Measurements from ENCODE around the gene GLIS2.
"Not testable (repeated sequence)": the region's sequence is repeated elsewhere in the genome, so short reads cannot be mapped to it uniquely, and the experiment has no call there.

The GLIS2 gene

GRCh38 chr16:4337540-4338088, 21.7 kb downstream of the GLIS2 start:
- H3K9ac ChIP-seq (ENCODE audit: low read length) = no peak overlapping the region
- no peak overlapping the region for H3K4me3 ChIP-seq (ENCODE audit: low read length)
- H3K4me1 ChIP-seq (ENCODE audit: control insufficient read depth, insufficient read depth, low read length) = no peaks in the 10 kb centered on the region
- no peaks in the 10 kb centered on the region for H3K27me3 ChIP-seq (ENCODE audit: control insufficient read depth, insufficient read depth, low read length)
- H3K27ac ChIP-seq (ENCODE audit: low read depth, low read length) = no peak overlapping the region
- H3K36me3 ChIP-seq (ENCODE audit: control insufficient read depth, insufficient read depth, low read length) = peaks cover 9% of the 10 kb centered on the region

- Histone ChIP-seq H3K36me3 (ENCODE audit: control insufficient read depth, insufficient read depth, low read length) (peaks cover 8% of the 10 kb centered on the region), H3K4me3 (ENCODE audit: low read length) (no peak overlapping the region), H3K27me3 (ENCODE audit: control insufficient read depth, insufficient read depth, low read length) (no peaks in the 10 kb centered on the region), H3K4me1 (ENCODE audit: control insufficient read depth, insufficient read depth, low read length) (no peaks in the 10 kb centered on the region), H3K9ac (ENCODE audit: low read length) (no peak overlapping the region), H3K27ac (ENCODE audit: low read depth, low read length) (no peak overlapping the region)
These were observed 22.3 kb downstream of the GLIS2 start for GRCh38 chr16:4338125-4338582.

GRCh38 chr16:4338712-4339299, 22.9 kb downstream of the GLIS2 start:
- Histone ChIP-seq H3K9ac (ENCODE audit: low read length) (no peak overlapping the region), H3K27ac (ENCODE audit: low read depth, low read length) (no peak overlapping the region), H3K4me1 (ENCODE audit: control insufficient read depth, insufficient read depth, low read length) (no peaks in the 10 kb centered on the region), H3K36me3 (ENCODE audit: control insufficient read depth, insufficient read depth, low read length) (peaks cover 6% of the 10 kb centered on the region), H3K4me3 (ENCODE audit: low read length) (no peak overlapping the region), H3K27me3 (ENCODE audit: control insufficient read depth, insufficient read depth, low read length) (no peaks in the 10 kb centered on the region)

- Histone ChIP-seq H3K9ac (ENCODE audit: low read length) (no peak overlapping the region), H3K27me3 (ENCODE audit: control insufficient read depth, insufficient read depth, low read length) (no peaks in the 10 kb centered on the region), H3K36me3 (ENCODE audit: control insufficient read depth, insufficient read depth, low read length) (peaks cover 6% of the 10 kb centered on the region), H3K4me3 (ENCODE audit: low read length) (no peak overlapping the region), H3K27ac (ENCODE audit: low read depth, low read length) (no peak overlapping the region), H3K4me1 (ENCODE audit: control insufficient read depth, insufficient read depth, low read length) (no peaks in the 10 kb centered on the region)
These were observed 23.6 kb downstream of the GLIS2 start for GRCh38 chr16:4339455-4339854.

GRCh38 chr16:4339909-4340308, 24.0 kb downstream of the GLIS2 start:
- H3K9ac ChIP-seq (ENCODE audit: low read length) = no peak overlapping the region
- no peak overlapping the region for H3K27ac ChIP-seq (ENCODE audit: low read depth, low read length)

GRCh38 chr16:4340443-4340842, 24.6 kb downstream of the GLIS2 start:
- Histone ChIP-seq H3K36me3 (ENCODE audit: control insufficient read depth, insufficient read depth, low read length) (peaks cover 4% of the 10 kb centered on the region), H3K9ac (ENCODE audit: low read length) (no peak overlapping the region), H3K27ac (ENCODE audit: low read depth, low read length) (no peak overlapping the region), H3K4me3 (ENCODE audit: low read length) (no peak overlapping the region), H3K4me1 (ENCODE audit: control insufficient read depth, insufficient read depth, low read length) (no peaks in the 10 kb centered on the region), H3K27me3 (ENCODE audit: control insufficient read depth, insufficient read depth, low read length) (no peaks in the 10 kb centered on the region)

More at GRCh38 chr16:4339909-4340308, 24.0 kb downstream of the GLIS2 start:
- Histone ChIP-seq H3K27me3 (ENCODE audit: control insufficient read depth, insufficient read depth, low read length) (no peaks in the 10 kb centered on the region), H3K36me3 (ENCODE audit: control insufficient read depth, insufficient read depth, low read length) (peaks cover 6% of the 10 kb centered on the region), H3K4me3 (ENCODE audit: low read length) (no peak overlapping the region), H3K4me1 (ENCODE audit: control insufficient read depth, insufficient read depth, low read length) (no peaks in the 10 kb centered on the region)

GRCh38 chr16:4341250-4341649, 25.4 kb downstream of the GLIS2 start:
- Histone ChIP-seq H3K9ac (ENCODE audit: low read length) (no peak overlapping the region), H3K27ac (ENCODE audit: low read depth, low read length) (no peak overlapping the region), H3K4me3 (ENCODE audit: low read length) (no peak overlapping the region), H3K4me1 (ENCODE audit: control insufficient read depth, insufficient read depth, low read length) (no peaks in the 10 kb centered on the region), H3K27me3 (ENCODE audit: control insufficient read depth, insufficient read depth, low read length) (no peaks in the 10 kb centered on the region), H3K36me3 (ENCODE audit: control insufficient read depth, insufficient read depth, low read length) (no peaks in the 10 kb centered on the region)

GRCh38 chr16:4342866-4343744, 27.2 kb downstream of the GLIS2 start:
- H3K27me3 ChIP-seq (ENCODE audit: control insufficient read depth, insufficient read depth, low read length) = no peaks in the 10 kb centered on the region
- H3K4me1 ChIP-seq (ENCODE audit: control insufficient read depth, insufficient read depth, low read length) = no peaks in the 10 kb centered on the region
- no peaks in the 10 kb centered on the region for H3K36me3 ChIP-seq (ENCODE audit: control insufficient read depth, insufficient read depth, low read length)
- H3K27ac ChIP-seq (ENCODE audit: low read depth, low read length) = no peak overlapping the region
- no peak overlapping the region for H3K4me3 ChIP-seq (ENCODE audit: low read length)
- H3K9ac ChIP-seq (ENCODE audit: low read length) = no peak overlapping the region

- not testable (repeated sequence) for H3K4me1 ChIP-seq (ENCODE audit: control insufficient read depth, insufficient read depth, low read length); H3K4me3 ChIP-seq (ENCODE audit: low read length); H3K9ac ChIP-seq (ENCODE audit: low read length); H3K27me3 ChIP-seq (ENCODE audit: control insufficient read depth, insufficient read depth, low read length); H3K36me3 ChIP-seq (ENCODE audit: control insufficient read depth, insufficient read depth, low read length); H3K27ac ChIP-seq (ENCODE audit: low read depth, low read length)
These were observed 28.6 kb downstream of the GLIS2 start for GRCh38 chr16:4344300-4344982.

- H3K4me1 ChIP-seq (ENCODE audit: control insufficient read depth, insufficient read depth, low read length) = no peaks in the 10 kb centered on the region
- H3K4me3 ChIP-seq (ENCODE audit: low read length) = no peak overlapping the region
- H3K9ac ChIP-seq (ENCODE audit: low read length) = no peak overlapping the region
These were observed 29.3 kb downstream of the GLIS2 start for GRCh38 chr16:4344983-4345835.

GRCh38 chr16:4345836-4346781, 30.2 kb downstream of the GLIS2 start:
- Histone ChIP-seq H3K9ac (ENCODE audit: low read length) (no peak overlapping the region), H3K27me3 (ENCODE audit: control insufficient read depth, insufficient read depth, low read length) (no peaks in the 10 kb centered on the region), H3K4me3 (ENCODE audit: low read length) (no peak overlapping the region), H3K36me3 (ENCODE audit: control insufficient read depth, insufficient read depth, low read length) (no peaks in the 10 kb centered on the region), H3K27ac (ENCODE audit: low read depth, low read length) (no peak overlapping the region), H3K4me1 (ENCODE audit: control insufficient read depth, insufficient read depth, low read length) (peaks cover 2% of the 10 kb centered on the region)

More at GRCh38 chr16:4344983-4345835, 29.3 kb downstream of the GLIS2 start:
- H3K27ac ChIP-seq (ENCODE audit: low read depth, low read length) = no peak overlapping the region
- no peaks in the 10 kb centered on the region for H3K27me3 ChIP-seq (ENCODE audit: control insufficient read depth, insufficient read depth, low read length)
- H3K36me3 ChIP-seq (ENCODE audit: control insufficient read depth, insufficient read depth, low read length) = no peaks in the 10 kb centered on the region

Data from rectal smooth muscle tissue (tissue), 1 donor.